Breast epithelium (tissue), 3 donors: ENCODE data around the gene PPTC7.

Experiments
- POLR2A ChIP-seq: fragments of 450-650 bp; IDR thresholded peaks from one replicate; pipeline ENCODE4 v1.6.1; 2016; ENCODE audit warnings: antibody characterized with exemption, mild to moderate bottlenecking, moderate library complexity
- POLR2AphosphoS5 ChIP-seq, 3 donors: sonication (generic); formaldehyde crosslinking; IDR thresholded peaks; one replicate each; pipeline ENCODE4 v1.6.1; 2017; ENCODE audit warnings: antibody characterized with exemption in 3 of 3
- TF ChIP-seq, protein P1 (sequence below), 3 donors: fragments of 450-650 bp; IDR thresholded peaks; one replicate each; pipeline ENCODE4 v1.5.1; 2016 to 2017; ENCODE audit warnings: antibody characterized with exemption in 3 of 3, mild to moderate bottlenecking in 3 of 3, moderate library complexity in 3 of 3

DNA sequence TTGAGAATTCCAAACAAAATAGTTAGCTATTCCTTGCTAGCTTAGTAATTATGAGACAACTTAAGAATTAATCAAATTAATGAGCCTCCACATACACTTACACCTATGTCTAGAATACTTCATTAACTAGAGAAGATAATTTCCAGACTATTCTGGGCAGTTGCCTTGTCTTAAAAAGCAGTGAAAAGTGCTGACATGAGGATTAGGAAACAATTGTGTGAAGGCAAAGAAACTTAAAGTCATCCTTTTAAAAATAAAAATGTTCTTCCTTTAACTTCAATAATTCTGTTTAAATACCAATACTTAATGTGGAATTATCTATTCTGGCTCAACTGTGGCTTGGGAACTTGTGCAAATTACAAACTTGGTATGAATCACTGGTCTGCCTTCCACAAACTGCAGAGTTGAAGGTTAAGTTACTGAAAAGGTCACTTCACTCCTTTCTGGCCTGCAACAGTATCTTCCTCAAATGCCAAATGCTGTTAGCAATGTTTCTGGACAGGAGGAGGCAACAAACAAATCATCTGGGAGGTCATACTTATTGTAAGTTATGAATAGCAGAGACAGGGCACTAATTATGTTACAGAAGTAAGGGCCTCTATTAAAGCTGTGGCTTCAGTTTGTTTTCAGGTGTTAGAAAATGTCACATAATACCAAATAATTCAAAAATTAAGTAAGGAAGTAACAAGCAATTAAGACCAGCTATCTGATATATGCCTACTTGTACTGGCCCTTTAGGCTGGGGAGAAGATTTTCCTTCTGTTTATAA is 19.2 kb downstream of the PPTC7 start:
- TF ChIP-seq, protein P1, sequence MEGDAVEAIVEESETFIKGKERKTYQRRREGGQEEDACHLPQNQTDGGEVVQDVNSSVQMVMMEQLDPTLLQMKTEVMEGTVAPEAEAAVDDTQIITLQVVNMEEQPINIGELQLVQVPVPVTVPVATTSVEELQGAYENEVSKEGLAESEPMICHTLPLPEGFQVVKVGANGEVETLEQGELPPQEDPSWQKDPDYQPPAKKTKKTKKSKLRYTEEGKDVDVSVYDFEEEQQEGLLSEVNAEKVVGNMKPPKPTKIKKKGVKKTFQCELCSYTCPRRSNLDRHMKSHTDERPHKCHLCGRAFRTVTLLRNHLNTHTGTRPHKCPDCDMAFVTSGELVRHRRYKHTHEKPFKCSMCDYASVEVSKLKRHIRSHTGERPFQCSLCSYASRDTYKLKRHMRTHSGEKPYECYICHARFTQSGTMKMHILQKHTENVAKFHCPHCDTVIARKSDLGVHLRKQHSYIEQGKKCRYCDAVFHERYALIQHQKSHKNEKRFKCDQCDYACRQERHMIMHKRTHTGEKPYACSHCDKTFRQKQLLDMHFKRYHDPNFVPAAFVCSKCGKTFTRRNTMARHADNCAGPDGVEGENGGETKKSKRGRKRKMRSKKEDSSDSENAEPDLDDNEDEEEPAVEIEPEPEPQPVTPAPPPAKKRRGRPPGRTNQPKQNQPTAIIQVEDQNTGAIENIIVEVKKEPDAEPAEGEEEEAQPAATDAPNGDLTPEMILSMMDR (IDR thresholded peaks at IDR 0.05): no peak
- TF ChIP-seq POLR2A (no peak), POLR2AphosphoS5 (IDR thresholded peaks at IDR 0.05) (no peak)
